ENCODE data around the gene PRR14. TPM values are rescaled to one million over a fixed set of nuclear protein-coding genes. Genes with fewer than 3 reads are reported as not detected.

Gene PRR14
- total and polyA plus RNA-seq, 3 donors from 2014 or later, result 37.0 to 66.3 (median 60.0) TPM

GRCh38 chr16:30697264-30698138 lies 46.7 kb downstream of the PRR14 start:
- Histone ChIP-seq H3K4me1 (peaks cover 17% of the 10 kb centered on the region), H3K36me3 (ENCODE audit: low read depth, missing control alignments) (no peaks in the 10 kb centered on the region), H3K9me3 (no peaks in the 10 kb centered on the region), H3K27ac (peak overlapping the region; percentile 99), H3K4me3 (peak overlapping the region; percentile 87 to 100), H3K27me3 (no peaks in the 10 kb centered on the region)
- DNase-seq, result peak; percentile 99
- TF ChIP-seq CTCF (IDR thresholded peaks at IDR 0.05) (no peak), POLR2A (IDR thresholded peaks at IDR 0.05) (no peak)
- intact Hi-C loops (cut with DNase I; ENCODE audit: low total_unique reads), result no loop called here
- WGBS, 2 donors, result 10 to 11% methylated on average over 14 to 20 of the region's 26 CpGs

- H3K4me3 ChIP-seq, result peak overlapping the region; percentile 87 to 100
- no peaks in the 10 kb centered on the region for H3K9me3 ChIP-seq
- intact Hi-C loops (cut with DNase I; ENCODE audit: low total_unique reads), result no loop called here
- WGBS, 2 donors, result 0 to 1% methylated on average over 22 to 57 of the region's 76 CpGs
- H3K27me3 ChIP-seq, result no peaks in the 10 kb centered on the region
- peaks cover 17% of the 10 kb centered on the region for H3K4me1 ChIP-seq
- DNase-seq, result peak; percentile 94
- TF ChIP-seq POLR2A (IDR thresholded peaks at IDR 0.05) (peak; percentile 16), CTCF (IDR thresholded peaks at IDR 0.05) (no peak)
- no peaks in the 10 kb centered on the region for H3K36me3 ChIP-seq (ENCODE audit: low read depth, missing control alignments)
- peak overlapping the region; percentile 99 for H3K27ac ChIP-seq
These were observed 47.5 kb downstream of the PRR14 start for GRCh38 chr16:30698139-30698815.

GRCh38 chr16:30698816-30699614 lies 48.3 kb downstream of the PRR14 start, which contains the start of gene SRCAP:
Gene SRCAP (plus strand): TSS chr16:30699171. CDS start chr16:30700825, 1,654 bp downstream.
- Histone ChIP-seq H3K36me3 (ENCODE audit: low read depth, missing control alignments) (no peaks in the 10 kb centered on the region), H3K4me1 (peaks cover 17% of the 10 kb centered on the region), H3K27me3 (no peaks in the 10 kb centered on the region), H3K27ac (peak within 1 kb of the TSS; percentile 99), H3K4me3 (peak within 1 kb of the TSS; percentile 87 to 100), H3K9me3 (no peaks in the 10 kb centered on the region)
- intact Hi-C loops (cut with DNase I; ENCODE audit: low total_unique reads), result no loop called here
- TF ChIP-seq POLR2A (IDR thresholded peaks at IDR 0.05), result no peak
- TF ChIP-seq CTCF (IDR thresholded peaks at IDR 0.05), result no peak
- 1% methylated on average over 13 to 48 of the region's 57 CpGs for WGBS, 2 donors
- peak; percentile 95 for DNase-seq

GRCh38 chr16:30699615-30700099 lies 48.9 kb downstream of the PRR14 start:
- WGBS, 2 donors, result 18 to 22% methylated on average over 8 of the region's 8 CpGs
- Histone ChIP-seq H3K4me3 (peak overlapping the region; percentile 87 to 100), H3K27me3 (no peaks in the 10 kb centered on the region), H3K4me1 (peaks cover 17% of the 10 kb centered on the region), H3K9me3 (no peaks in the 10 kb centered on the region), H3K27ac (peak overlapping the region in 1 of 2 donors; percentile 99), H3K36me3 (ENCODE audit: low read depth, missing control alignments) (no peaks in the 10 kb centered on the region)
- intact Hi-C loops (cut with DNase I; ENCODE audit: low total_unique reads), result no loop called here
- DNase-seq, result no peak
- TF ChIP-seq CTCF (IDR thresholded peaks at IDR 0.05) (no peak), POLR2A (IDR thresholded peaks at IDR 0.05) (no peak)
